GM12891 (cell line): ENCODE measurements around the gene ZNF516.

Source experiments
- POLR2A ChIP-seq: IDR thresholded peaks from 2 replicates; pipeline ENCODE4 v1.6.1; 2011; ENCODE audit warnings: low read depth, low read length, control low read depth
- POLR2AphosphoS5 ChIP-seq: IDR thresholded peaks from 2 replicates; pipeline ENCODE4 v1.6.1; 2011; ENCODE audit warnings: low read depth, low read length, control low read depth
- TAF1 ChIP-seq: IDR thresholded peaks from 2 replicates; pipeline ENCODE4 v1.6.1; 2011; ENCODE audit warnings: low read depth, low read length, control low read depth

GRCh38 chr18:76455003-76455676 is 39.9 kb downstream of the ZNF516 start:
- no peak for TF ChIP-seq POLR2A
- TF ChIP-seq POLR2AphosphoS5 = no peak
- no peak for TF ChIP-seq TAF1
